ENCODE data around the gene PRKCI. TPM values are rescaled to one million over a fixed set of nuclear protein-coding genes. Genes with fewer than 3 reads are reported as not detected.

The PRKCI gene
- total and polyA plus RNA-seq, 9 of the 15 experiments (the other 6 are each of a cell fraction or from before 2014, with no cell fraction given): 10.5 to 43.2 (median 31.4) TPM

GRCh38 chr3:170221924-170222646 is at the start of gene PRKCI (continued):
- TF ChIP-seq ZBTB43 (CRISPR knock-in tag; IDR thresholded peaks at IDR 0.05): no peak
- TF ChIP-seq THRB (CRISPR knock-in tag; conservative IDR thresholded peaks at IDR 0.05): 0 out of 2 replicates have a peak, but pooled peaks have one; percentile 59
- TF ChIP-seq ARID3A (IDR thresholded peaks at IDR 0.05; ENCODE audit: borderline replicate concordance, low read depth, low read length): peak; percentile 49; the same call in 1 of the 2 replicates
- TF ChIP-seq PATZ1 (CRISPR knock-in tag; IDR thresholded peaks at IDR 0.05; ENCODE audit: borderline replicate concordance): no peak
- no peak for TF ChIP-seq ZKSCAN3 (CRISPR knock-in tag; IDR thresholded peaks at IDR 0.05)
- no peak for TF ChIP-seq TFE3 (CRISPR knock-in tag; IDR thresholded peaks at IDR 0.05)
- TF ChIP-seq RCOR1 (IDR thresholded peaks at IDR 0.05; ENCODE audit: borderline replicate concordance in 1 of 2, low read depth in 2 of 2, low read length in 2 of 2): no peak
- TF ChIP-seq ZNF282 (CRISPR knock-in tag; IDR thresholded peaks at IDR 0.05): no peak
- no peak for TF ChIP-seq PTRF (tag; IDR thresholded peaks at IDR 0.05)
- TF ChIP-seq CBFB (CRISPR knock-in tag; IDR thresholded peaks at IDR 0.05): peak; percentile 99
- TF ChIP-seq ZNF436 (CRISPR knock-in tag; IDR thresholded peaks at IDR 0.05): no peak
- TF ChIP-seq TSC22D4 (tag; IDR thresholded peaks at IDR 0.05): no peak
- no peak for TF ChIP-seq HES1 (IDR thresholded peaks at IDR 0.05; ENCODE audit: low read depth)
- no peak for TF ChIP-seq ZNF695 (CRISPR knock-in tag; IDR thresholded peaks at IDR 0.05)
- TF ChIP-seq E2F5 (CRISPR knock-in tag; IDR thresholded peaks at IDR 0.05): no peak
- no peak; the same call in 1 of the 2 replicates for TF ChIP-seq ETV1 (tag; conservative IDR thresholded peaks at IDR 0.05; ENCODE audit: low read depth)
- no peak for TF ChIP-seq SREBF2 (CRISPR knock-in tag; IDR thresholded peaks at IDR 0.05)

All from K562 (cell line).